GM19193 (cell line): Measurements from ENCODE around the gene CLCF1.

ENCODE experiments used
- POLR2A ChIP-seq: IDR thresholded peaks from 4 replicates; pipeline ENCODE4 v1.6.1; 2011; ENCODE audit not compliant: insufficient read depth, insufficient read length; ENCODE audit errors: extremely low read depth

CLCF1 gene

GRCh38 chr11:67364783-67365722, 8.3 kb downstream of the CLCF1 start:
- TF ChIP-seq POLR2A: no peak

- no peak for TF ChIP-seq POLR2A
Observed at GRCh38 chr11:67364169-67364568, 9.2 kb downstream of the CLCF1 start.

GRCh38 chr11:67357831-67358670, 15.3 kb downstream of the CLCF1 start:
- TF ChIP-seq POLR2A: no peak

GRCh38 chr11:67356864-67357561, 16.4 kb downstream of the CLCF1 start:
- no peak for TF ChIP-seq POLR2A

GRCh38 chr11:67356387-67356863, 17.0 kb downstream of the CLCF1 start:
- no peak for TF ChIP-seq POLR2A

- no peak for TF ChIP-seq POLR2A
Observed at GRCh38 chr11:67355794-67356386, 17.5 kb downstream of the CLCF1 start.

- no peak for TF ChIP-seq POLR2A
Observed at GRCh38 chr11:67355023-67355793, 18.2 kb downstream of the CLCF1 start.

GRCh38 chr11:67354075-67355022, 19.0 kb downstream of the CLCF1 start:
- TF ChIP-seq POLR2A: no peak

GRCh38 chr11:67353317-67354074, 19.9 kb downstream of the CLCF1 start, which contains the start of gene POLD4:
TSS of gene POLD4 (minus strand) at chr11:67353546. CDS start at chr11:67353399, 147 bp downstream.
- TF ChIP-seq POLR2A: peak; percentile 88

GRCh38 chr11:67352546-67353316, 20.7 kb downstream of the CLCF1 start:
- no peak for TF ChIP-seq POLR2A
